ENCODE results near the gene SHMT2. TPM values are rescaled to one million over a fixed set of nuclear protein-coding genes. Genes with fewer than 3 reads are reported as not detected.

Gene SHMT2
- total RNA-seq, 1 donor from 2014 or later, result 90.2 TPM

GRCh38 chr12:57208631-57209282 is 20.8 kb upstream of the SHMT2 start:
- Mint-ChIP-seq H3K9me3 (no peaks in the 10 kb centered on the region), H3K4me3 (no peak overlapping the region), H3K4me1 (peaks cover 6% of the 10 kb centered on the region), H3K27ac (no peak overlapping the region), H3K27me3 (ENCODE audit: insufficient read depth, low read depth) (peaks cover 6% of the 10 kb centered on the region), H3K36me3 (peaks cover 17% of the 10 kb centered on the region)
- H3K27me3 ChIP-seq, result peaks cover 4% of the 10 kb centered on the region
- H3F3A ChIP-seq (ENCODE audit: low read depth), result peaks cover 6% of the 10 kb centered on the region
- no peak overlapping the region for H3K9ac ChIP-seq
- no peak for DNase-seq (ENCODE audit: low spot score)
- no peak overlapping the region for H2AFZ ChIP-seq (replicated peaks)
- peaks cover 4% of the 10 kb centered on the region for H3K4me1 ChIP-seq
- no peak overlapping the region for H3K27ac ChIP-seq
- TF ChIP-seq EZH2 (IDR thresholded peaks at IDR 0.05) (no peak), EZH2phosphoT487 (IDR thresholded peaks at IDR 0.05) (no peak), CTCF (IDR thresholded peaks at IDR 0.05) (no peak)
- H3K36me3 ChIP-seq, result no peaks in the 10 kb centered on the region
- no peak overlapping the region for H3K4me2 ChIP-seq
- no peaks in the 10 kb centered on the region for H3K9me3 ChIP-seq (ENCODE audit: low read depth)
- no peak overlapping the region for H3K4me3 ChIP-seq
- H3K79me2 ChIP-seq (ENCODE audit: low read depth), result no peaks in the 10 kb centered on the region
- H4K20me1 ChIP-seq (ENCODE audit: low read depth), result peaks cover 9% of the 10 kb centered on the region

GRCh38 chr12:57209916-57210315 is 19.6 kb upstream of the SHMT2 start:
- Histone ChIP-seq H3K36me3 (no peaks in the 10 kb centered on the region), H3K4me2 (no peak overlapping the region), H3F3A (ENCODE audit: low read depth) (peaks cover 13% of the 10 kb centered on the region), H2AFZ (replicated peaks) (no peak overlapping the region), H3K27ac (no peak overlapping the region), H3K4me3 (no peak overlapping the region), H3K4me1 (peaks cover 8% of the 10 kb centered on the region), H3K27me3 (peaks cover 15% of the 10 kb centered on the region), H3K9me3 (ENCODE audit: low read depth) (no peaks in the 10 kb centered on the region), H3K79me2 (ENCODE audit: low read depth) (no peaks in the 10 kb centered on the region), H3K9ac (no peak overlapping the region), H4K20me1 (ENCODE audit: low read depth) (peaks cover 19% of the 10 kb centered on the region)
- TF ChIP-seq EZH2phosphoT487 (IDR thresholded peaks at IDR 0.05) (no peak), CTCF (IDR thresholded peaks at IDR 0.05) (no peak), EZH2 (IDR thresholded peaks at IDR 0.05) (no peak)
- DNase-seq (ENCODE audit: low spot score), result no peak
- Mint-ChIP-seq H3K9me3 (no peaks in the 10 kb centered on the region), H3K4me1 (peaks cover 17% of the 10 kb centered on the region), H3K36me3 (peaks cover 17% of the 10 kb centered on the region), H3K27ac (no peak overlapping the region), H3K27me3 (ENCODE audit: insufficient read depth, low read depth) (peaks cover 14% of the 10 kb centered on the region), H3K4me3 (no peak overlapping the region)

GRCh38 chr12:57210461-57210860 is 19.1 kb upstream of the SHMT2 start:
- Histone ChIP-seq H2AFZ (replicated peaks) (no peak overlapping the region), H3K9me3 (ENCODE audit: low read depth) (no peaks in the 10 kb centered on the region), H3K4me2 (no peak overlapping the region), H3K4me1 (peaks cover 8% of the 10 kb centered on the region), H4K20me1 (ENCODE audit: low read depth) (peaks cover 24% of the 10 kb centered on the region), H3K27me3 (peaks cover 21% of the 10 kb centered on the region), H3K4me3 (no peak overlapping the region), H3K36me3 (no peaks in the 10 kb centered on the region), H3F3A (ENCODE audit: low read depth) (peaks cover 19% of the 10 kb centered on the region), H3K27ac (no peak overlapping the region), H3K9ac (no peak overlapping the region), H3K79me2 (ENCODE audit: low read depth) (no peaks in the 10 kb centered on the region)
- H3K4me3 Mint-ChIP-seq, result no peak overlapping the region
- TF ChIP-seq CTCF (IDR thresholded peaks at IDR 0.05), result no peak
- TF ChIP-seq EZH2 (IDR thresholded peaks at IDR 0.05), result no peak
- no peak for TF ChIP-seq EZH2phosphoT487 (IDR thresholded peaks at IDR 0.05)
- no peaks in the 10 kb centered on the region for H3K9me3 Mint-ChIP-seq
- peaks cover 17% of the 10 kb centered on the region for H3K36me3 Mint-ChIP-seq
- H3K27ac Mint-ChIP-seq, result no peak overlapping the region
- DNase-seq (ENCODE audit: low spot score), result no peak
- H3K27me3 Mint-ChIP-seq (ENCODE audit: insufficient read depth, low read depth), result peaks cover 20% of the 10 kb centered on the region
- H3K4me1 Mint-ChIP-seq, result peaks cover 21% of the 10 kb centered on the region
